ENCODE measurements around the gene WNT9A.
"Not testable (repeated sequence)": the region's sequence is repeated elsewhere in the genome, so short reads cannot be mapped to it uniquely, and the experiment has no call there.

WNT9A gene, protein sequence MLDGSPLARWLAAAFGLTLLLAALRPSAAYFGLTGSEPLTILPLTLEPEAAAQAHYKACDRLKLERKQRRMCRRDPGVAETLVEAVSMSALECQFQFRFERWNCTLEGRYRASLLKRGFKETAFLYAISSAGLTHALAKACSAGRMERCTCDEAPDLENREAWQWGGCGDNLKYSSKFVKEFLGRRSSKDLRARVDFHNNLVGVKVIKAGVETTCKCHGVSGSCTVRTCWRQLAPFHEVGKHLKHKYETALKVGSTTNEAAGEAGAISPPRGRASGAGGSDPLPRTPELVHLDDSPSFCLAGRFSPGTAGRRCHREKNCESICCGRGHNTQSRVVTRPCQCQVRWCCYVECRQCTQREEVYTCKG

DNA sequence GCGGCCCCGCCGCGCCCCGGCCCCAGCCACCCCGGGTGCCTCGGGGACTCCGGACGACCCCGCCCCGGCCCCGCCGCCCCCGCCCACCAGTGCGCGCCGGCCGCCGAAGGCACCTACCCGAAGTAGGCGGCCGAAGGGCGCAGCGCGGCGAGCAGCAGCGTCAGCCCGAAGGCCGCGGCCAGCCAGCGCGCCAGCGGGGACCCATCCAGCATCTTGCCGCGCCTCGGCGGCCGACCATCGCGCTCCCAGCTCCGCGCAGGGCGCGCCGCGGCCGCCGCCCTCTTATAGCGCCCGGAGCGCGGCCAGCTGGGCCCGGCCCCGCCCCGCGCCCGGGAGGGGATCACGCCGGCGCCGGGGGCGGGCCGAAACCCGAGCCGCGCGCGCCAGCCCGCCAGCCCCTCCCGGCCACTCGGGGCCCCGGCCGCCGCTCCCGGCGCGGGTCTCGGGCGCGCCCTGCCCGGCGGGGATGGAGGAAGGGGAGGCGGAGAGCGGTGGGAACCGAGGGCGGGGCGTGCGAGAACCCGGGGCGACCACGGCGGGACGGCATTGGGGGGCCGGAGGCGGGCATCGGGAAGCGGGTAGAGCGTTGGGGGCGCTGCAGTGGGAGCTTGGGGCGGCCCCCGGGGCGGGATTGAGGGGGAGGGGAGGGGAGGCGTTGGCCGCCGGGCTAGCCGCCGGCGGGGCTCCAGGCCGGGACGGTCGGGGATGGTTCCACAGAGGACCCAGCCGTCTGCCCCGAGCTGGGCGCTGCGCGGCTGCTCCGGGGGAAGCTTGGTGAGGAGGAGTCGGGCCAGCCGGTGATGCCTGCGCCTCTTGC, at the start of gene WNT9A:
WNT9A (minus strand) TSS at position 257 of the 817 bp plus-strand sequence; CDS start at position 212, 45 bp downstream.
- no peak for DNase-seq (ENCODE audit: low read depth in 3 of 3)

DNA sequence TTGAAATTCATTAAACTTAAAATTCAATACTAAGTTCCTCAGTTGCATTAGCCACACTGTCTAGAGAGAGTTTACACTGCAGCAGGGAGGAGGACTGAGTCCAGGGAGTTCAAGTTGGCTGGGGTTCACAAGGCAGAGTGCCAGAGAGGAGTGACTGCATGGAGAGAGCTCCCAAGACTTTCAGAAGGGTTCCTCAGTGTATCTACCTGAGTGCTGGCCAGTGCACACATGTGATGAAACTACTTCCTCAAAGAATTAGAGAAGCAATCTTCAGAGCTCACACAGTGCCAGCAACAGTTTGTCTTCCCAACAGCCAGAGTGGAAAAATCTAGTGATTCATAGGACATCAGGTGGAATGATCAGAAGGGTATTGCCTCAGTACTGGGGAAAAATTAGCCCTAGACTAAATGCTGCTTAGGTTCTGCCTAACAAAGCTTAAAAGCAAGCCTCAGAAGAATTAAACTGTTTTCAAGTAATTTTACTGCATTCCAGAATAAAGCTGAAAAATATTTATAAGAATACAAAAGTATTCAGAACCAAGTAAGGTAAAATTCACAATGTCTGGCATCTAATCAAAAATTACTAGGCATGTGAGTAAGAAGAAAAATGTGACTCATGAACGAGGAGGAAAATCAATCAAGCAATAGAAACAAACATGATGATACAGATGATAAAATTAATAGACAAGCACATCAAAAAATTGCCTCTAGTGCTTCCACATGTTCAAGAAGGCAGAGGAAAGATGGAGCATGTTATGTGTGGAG, 48.6 kb upstream of the WNT9A start:
- no peak for DNase-seq (ENCODE audit: low read depth in 3 of 3)

DNA sequence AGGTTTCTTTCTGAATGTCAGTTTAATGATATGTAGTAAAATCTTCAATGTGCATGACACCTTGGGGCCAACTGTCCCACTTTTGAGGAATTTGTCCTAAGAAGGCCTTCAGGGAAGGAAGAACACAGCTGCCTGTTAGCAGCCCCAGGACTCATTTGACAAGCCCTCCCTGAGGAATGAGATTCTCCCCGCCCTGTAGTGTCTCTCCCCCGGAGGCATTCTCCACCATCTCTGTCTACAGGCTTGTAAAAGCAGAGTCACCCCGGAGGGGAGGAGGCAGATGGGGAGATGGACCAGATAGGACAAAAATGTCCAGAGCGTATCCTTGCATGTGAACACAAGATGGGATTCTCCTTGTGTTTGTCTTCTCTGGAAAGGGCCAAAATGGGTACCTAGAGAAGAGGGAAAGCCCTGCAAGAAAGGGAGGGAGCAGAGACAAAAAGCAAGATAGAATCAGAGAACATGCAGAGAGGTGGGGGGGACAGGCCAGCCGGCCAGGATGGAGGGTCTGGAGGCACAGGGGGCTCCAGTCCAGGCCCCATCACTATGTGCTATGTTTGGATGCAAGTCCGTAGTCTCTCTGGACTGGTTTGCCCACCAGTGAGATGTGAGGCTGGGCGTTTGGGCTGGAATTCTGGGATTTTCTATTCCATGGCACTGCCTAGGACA, 47.0 kb upstream of the WNT9A start:
- no peak for DNase-seq (ENCODE audit: low read depth in 3 of 3)

DNA sequence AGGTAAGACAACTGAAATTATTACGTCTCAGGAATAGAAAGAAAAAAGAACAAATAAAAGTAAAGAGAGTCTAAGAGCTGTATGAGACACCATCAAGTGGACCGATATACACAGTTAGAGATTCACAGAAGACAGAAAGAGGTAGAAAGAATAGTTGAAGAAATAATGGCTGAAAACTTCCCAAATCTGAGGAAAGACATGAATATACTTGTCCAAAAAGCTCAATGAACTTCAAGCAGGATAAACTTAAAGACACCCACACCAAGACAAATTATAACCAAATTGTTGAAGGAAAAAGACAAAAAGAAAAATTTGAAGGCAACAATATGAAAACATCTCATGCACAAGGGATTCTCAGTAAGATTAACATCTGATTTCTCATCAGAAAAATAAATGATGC, 39.4 kb upstream of the WNT9A start:
- DNase-seq (ENCODE audit: low read depth in 3 of 3), result no peak

DNA sequence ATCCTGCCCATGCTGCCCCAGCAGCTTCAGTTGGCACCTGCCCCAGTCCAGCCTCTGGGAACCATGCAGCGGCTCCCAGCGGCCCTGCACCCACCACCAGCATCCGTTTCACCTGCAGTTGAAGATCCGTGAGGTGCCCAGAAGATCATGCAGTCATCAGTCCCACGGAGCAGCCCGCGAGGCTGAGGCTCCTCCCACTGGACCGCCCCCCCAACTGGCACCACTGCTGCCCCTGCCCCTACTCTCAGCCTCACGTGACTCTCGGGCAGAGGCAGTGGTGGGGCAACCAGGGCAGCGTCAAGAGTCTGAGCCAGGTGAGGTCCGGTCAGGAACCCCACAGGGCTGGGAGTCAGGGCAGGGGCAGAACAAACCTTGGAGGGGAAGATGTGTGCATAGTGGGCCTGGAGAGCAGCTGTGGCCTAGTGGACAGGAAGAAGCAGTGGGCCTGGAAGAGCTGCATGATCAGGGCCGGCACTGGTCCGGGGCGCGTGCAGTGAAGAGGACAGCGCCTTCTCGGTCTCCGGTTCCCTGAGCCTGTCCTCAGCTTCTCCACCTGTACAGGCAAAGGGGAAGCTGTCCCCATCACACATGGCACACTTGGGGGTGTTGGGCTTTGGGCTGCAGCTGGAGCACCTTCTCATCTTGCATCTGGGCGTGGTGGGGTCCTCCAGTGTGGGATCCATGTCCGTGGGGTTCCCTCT, 28.0 kb upstream of the WNT9A start:
- DNase-seq (ENCODE audit: low read depth in 3 of 3), result not testable (repeated sequence)

DNA sequence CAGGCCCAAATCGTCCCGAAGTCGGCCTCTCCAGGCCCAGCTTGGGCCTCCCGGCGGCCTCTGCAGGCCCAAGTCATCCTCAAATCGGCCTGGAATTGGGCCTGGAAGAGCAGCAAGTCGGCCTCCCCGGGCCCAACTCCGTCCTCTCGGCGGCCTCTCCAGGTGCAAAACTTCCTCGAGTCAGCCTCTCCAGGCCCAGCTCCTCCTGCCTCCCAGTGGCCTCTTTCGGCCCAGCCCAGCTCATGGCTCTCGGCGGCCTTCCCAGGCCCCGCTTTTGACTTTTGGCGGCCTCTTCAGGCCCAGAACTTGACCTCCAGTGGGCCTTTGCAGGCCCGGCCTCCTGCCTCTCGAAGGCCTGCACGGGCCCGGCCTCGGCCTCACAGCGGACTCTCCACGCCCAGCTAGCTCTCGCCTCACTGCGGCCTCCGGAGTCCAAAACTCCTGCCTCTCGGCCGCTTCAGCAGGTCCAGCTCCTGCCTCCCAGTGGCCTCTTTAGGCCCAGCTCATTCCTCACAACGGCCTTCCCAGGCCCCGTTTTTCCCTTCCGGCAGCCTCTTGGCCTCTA, 26.1 kb upstream of the WNT9A start:
- not testable (repeated sequence) for DNase-seq (ENCODE audit: low read depth in 3 of 3)

DNA sequence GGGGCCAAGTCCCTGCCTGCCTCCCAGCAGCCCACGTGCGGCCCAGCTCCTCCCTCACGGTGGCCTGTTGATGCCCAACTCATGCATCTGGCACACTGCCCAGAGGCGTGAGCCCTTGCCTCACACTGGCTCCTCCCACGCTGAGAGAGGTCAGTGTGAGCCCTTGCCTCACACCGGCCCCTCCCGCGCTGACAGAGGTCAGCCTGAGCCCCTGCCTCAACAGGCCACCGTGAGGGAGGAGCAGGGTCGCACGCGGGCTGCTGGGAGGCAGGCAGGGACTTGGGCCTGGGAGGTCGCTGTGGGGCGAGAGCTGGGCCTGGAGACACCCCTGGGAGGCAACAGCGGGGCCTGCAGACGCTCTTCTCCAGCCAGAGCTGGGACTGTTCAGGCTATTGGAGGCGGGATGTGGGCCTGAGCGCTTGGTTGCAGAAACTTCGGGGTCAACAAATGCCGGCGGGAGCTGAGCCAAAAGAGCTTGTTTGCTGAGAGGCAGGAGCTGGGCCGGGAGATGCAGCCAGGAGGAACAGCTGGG, 25.2 kb upstream of the WNT9A start:
- DNase-seq (ENCODE audit: low read depth in 3 of 3), result not testable (repeated sequence)

DNA sequence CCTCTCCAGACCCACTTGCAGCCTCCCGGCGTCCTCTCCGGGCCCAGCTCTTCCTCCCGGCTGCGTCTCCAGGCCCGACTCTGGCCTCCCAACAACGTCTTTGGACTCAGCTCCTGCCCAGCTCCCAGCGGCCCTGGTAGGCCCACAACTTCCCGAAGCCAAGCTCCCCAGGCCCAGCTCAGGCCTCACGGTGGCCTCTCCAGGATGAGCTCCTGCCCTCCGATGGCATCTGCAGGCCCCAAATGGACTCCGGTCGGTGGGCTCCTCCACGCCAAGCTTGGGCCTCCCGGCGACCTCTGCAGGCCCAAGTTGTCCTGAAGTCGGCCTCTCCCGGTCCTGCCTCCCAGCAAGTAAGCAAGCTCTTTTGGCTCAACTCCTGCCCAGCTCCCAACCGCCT, 24.5 kb upstream of the WNT9A start:
- DNase-seq (ENCODE audit: low read depth in 3 of 3), result not testable (repeated sequence)

DNA sequence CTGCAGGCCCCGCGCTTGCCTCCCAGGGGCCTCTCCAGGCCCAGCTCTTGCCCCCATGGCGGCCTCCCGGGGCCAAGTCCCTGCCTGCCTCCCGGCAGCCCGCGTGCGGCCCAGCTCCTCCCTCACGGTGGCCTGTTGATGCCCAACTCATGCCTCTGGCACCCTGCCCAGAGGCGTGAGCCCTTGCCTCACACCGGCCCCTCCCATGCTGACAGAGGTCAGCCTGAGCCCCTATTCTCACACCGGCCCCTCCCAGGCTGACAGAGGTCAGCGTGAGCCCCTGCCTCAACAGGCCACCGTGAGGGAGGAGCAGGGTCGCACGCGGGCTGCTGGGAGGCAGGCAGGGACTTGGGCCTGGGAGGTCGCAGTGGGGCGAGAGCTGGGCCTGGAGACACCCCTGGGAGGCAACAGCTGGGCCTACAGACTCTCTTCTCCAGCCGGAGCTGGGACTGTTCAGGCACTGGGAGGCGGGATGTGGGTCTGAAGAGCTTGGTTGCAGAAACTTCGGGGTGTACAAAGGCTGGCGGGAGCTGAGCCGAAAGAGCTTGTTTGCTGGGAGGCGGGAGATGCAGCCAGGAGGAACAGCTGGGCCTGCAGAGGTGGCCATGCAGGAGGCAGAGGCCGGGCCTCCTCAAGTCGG, 24.0 kb upstream of the WNT9A start:
- not testable (repeated sequence) for DNase-seq (ENCODE audit: low read depth in 3 of 3)

DNA sequence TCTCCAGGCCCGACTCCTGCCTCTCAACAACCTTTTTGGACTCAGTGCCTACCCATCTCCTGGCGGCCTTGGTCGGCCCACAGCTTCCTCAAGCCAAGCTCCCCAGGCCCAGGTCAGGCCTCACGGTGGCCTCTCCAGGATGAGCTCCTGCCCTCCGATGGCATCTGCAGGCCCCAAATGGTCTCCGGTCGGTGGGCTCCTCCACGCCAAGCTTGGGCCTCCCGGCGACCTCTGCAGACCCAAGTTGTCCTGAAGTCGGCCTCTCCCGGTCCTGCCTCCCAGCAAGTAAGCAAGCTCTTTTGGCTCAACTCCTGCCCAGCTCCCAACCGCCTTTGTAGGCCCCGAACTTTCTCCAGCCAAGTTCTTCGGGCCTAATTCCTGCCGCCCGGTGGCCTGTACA, 23.5 kb upstream of the WNT9A start:
- not testable (repeated sequence) for DNase-seq (ENCODE audit: low read depth in 3 of 3)

DNA sequence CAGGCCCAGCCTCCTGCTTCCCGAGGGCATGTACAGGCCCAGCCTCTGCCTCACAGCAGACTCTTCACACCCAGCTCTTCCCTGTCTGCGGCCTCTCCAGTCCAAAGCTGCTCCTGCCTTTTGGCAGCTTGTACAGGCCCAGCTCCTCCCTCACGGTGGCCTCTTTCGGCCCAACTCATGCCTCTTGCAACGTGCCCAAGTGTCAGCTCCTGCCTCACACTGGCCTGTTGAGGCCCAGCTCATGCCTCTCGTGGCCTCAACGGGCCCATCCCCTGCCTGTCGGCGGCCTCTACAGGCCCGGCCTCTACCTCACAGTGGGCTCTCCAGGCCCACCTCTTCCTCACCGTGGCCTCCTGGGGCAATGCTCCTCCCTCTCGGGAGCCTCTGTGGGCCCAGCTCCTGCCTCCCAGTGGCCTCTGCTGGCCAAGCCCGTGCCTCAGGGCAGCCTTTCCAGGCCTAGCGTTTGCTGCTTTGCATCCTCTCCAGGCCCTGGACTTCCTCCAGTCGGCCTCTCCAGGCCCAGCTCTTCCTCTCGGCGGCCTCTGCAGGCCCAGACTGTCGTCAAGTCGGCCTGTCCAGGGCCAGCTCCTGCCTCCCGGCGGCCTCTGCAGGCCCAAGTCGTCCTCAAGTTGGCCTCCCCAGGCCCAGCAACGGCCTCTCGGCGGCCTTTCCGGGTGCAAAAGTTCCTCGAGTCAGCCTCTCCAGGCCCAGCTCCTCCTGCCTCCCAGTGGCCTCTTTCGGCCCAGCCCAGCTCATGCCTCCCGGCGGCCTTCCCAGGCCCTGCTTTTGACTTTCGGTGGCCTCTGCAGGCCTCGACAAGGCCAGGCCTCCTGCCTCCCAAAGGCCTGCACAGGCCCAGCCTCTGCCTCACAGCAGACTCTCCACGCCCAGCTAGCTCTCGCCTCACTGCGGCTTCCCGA, 22.6 kb upstream of the WNT9A start:
- not testable (repeated sequence) for DNase-seq (ENCODE audit: low read depth in 3 of 3)

DNA sequence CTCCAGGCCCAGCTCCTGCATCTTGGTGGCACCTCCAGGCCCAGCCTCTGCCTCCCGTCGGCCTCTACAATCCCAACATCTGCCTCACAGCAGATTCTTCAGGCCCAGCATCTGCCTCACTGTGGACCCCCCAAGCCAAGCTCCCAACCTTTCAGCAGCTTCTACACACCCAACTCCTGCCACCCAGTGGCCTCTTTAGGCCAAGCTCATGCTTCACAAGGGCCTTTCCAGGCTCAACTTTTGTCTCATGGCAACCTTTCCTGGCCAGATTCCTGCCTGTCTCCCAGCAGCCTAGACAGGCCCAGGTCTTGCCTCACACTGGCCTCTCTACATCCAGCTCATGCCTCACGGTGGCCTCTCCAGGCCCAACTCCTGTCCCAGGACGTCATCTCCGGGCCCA, 20.1 kb upstream of the WNT9A start:
- DNase-seq (ENCODE audit: low read depth in 3 of 3), result not testable (repeated sequence)

DNA sequence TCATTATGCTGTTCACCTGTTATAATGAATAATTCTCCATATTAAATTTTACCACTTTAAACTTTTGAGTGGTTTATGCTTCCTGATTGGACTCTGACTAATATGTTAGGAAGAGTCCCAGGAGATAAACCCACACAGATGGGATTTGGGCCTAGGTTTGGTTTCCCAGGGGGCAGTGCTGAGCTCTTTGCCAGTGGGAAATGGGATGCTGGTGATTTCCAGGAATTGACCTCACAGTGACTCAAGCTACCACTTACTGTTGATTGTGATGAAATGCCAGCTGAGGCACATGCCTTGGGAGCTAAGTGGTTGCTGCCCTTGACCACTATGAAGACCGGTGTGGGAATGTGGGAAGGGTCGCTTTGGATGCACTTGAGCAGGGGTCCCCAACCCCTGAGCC, 19.0 kb upstream of the WNT9A start:
- DNase-seq (ENCODE audit: low read depth in 3 of 3), result not testable (repeated sequence)

DNA sequence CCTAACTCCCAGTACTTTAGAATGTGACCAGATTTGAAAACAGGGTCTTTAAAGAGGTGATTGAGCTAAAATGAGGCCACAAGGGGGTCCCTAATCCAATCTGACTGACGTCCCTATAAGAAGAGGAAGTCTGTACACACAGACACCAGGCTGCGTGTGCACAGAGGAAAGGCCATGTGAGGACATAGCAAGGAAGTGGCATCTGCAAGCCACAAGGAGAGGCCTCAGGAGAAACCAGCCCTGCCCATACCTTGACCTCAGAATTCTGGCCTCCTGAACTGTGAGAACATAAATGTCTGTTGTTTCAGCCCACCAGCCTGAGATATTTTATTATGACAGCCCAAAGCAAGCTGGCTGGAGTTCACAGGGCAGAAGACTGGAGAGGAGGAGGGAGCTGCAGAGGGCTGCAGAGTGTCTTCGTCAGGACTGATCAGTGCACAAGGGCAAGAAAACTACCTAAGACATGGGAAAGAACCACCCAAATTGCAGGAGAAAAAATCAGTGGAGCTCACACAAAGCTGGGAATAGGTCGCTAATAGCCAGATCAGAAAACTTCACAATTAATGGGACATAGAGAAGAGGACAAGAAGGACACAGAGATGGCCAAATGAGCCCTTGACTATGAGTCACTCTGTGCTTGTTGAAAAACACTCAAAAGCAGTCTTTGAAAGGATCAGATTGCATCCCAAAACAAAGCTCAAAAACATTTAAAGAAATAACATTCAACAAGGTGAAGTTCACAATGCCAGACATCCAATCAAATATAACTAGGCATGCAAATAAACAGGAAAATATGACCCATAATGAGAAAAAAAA, 14.1 kb upstream of the WNT9A start:
- DNase-seq (ENCODE audit: low read depth in 3 of 3), result no peak

DNA sequence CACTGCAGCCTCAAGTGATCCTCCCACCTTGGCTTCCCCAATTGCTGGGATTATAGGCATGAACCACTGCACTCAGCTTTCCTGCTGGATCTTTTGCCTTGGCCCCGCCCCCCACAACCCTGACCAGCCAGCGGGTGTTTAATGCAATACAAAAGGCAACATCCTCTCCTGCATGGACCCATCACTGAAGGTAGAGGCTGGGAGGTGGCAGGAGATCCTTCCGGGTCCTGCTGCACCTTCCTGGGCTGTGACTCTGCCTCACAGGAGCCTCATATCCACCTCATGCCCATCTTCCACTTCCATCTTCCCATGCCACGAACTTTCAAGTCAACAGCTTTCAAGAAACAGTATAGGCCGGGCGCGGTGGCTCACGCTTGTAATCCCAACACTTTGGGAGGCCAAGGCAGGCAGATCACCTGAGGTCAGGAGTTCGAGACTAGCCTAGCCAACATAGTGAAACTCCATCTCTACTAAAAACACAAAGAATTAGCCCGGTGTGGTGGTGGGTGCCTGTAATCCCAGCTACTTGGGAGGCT, 11.7 kb upstream of the WNT9A start:
- no peak for DNase-seq (ENCODE audit: low read depth in 3 of 3)

DNA sequence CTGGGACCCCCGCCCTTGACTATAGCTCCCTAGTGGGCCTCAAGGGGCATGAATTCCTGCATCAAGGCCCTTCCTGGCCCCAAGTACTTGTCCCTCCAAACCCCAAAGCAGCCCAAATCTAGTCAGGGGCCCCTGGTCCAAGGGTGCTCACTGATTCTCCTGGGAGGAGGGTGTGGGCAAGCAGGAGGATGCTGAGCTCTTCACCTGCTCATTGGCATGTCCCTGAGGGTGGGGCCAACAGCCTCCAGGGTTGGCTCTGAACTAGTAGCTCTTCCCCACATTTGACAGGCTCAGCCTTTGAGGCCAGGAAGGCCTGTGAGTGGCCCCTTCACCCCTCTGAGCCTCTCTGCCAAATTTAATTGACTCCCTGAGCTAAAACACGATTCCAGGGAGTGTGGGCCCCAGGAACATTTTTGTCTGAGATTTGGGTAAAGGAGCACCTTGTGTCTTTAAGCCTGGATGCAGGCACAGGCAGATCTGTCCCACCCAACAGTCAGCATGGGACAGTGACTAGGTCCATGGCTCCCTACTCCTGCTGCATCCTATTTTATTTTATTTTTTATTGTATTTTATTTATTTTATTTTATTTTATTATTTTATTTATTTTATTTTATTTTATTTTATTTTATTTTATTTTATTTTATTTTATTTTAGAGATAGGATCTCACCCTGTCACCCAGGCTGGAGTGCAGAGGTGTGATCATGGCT, 11.0 kb upstream of the WNT9A start:
- DNase-seq (ENCODE audit: low read depth in 3 of 3), result no peak

DNA sequence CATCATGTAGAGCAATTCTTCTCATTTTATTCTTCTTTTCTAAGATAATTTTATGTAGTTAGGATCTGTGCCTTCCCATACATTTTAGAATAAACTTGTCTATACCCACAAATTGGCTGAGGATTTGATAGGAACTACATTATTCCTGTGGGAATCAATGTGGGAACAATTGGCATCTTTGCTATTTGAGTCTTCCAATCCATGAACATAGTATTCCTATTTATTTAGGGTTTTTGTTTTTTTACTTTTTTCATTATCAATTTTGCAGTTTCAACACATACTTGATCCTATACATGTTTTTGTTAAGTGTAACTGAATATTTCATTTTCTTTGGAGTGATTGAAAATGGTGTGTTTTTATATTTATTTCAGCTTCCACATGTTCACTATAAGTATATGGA, 8.1 kb upstream of the WNT9A start:
- DNase-seq (ENCODE audit: low read depth in 3 of 3), result no peak

All from stimulated activated CD4-positive, alpha-beta T cell treated with anti-CD3 and anti-CD28 coated beads, TNF-alpha, amount 100 ng/mL, for 48 hours (primary cell).